Measurements from ENCODE around the gene FRS2.
A peak's percentile ranks its signal among the peaks of the same experiment; 100 is the strongest.

Gene FRS2

DNA sequence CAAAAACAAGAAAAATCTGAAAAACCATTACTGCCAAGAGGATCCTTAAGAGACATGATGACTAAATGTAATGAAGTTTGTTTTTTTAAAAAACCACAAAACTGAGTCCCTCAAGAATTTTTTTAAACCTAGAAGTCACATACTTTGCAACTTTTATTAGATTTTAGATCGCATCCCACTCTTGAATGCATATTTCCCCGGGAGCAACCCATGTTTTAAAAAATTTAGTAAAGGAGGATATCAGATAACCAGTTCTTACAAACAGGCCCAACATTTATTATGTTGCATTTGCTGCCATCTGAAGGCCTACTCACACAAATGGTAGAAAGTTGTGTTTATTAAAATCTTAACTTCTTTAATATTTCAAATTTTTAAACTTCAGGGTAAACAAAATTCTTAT is 70.8 kb downstream of the FRS2 start:
- no peak for DNase-seq

DNA sequence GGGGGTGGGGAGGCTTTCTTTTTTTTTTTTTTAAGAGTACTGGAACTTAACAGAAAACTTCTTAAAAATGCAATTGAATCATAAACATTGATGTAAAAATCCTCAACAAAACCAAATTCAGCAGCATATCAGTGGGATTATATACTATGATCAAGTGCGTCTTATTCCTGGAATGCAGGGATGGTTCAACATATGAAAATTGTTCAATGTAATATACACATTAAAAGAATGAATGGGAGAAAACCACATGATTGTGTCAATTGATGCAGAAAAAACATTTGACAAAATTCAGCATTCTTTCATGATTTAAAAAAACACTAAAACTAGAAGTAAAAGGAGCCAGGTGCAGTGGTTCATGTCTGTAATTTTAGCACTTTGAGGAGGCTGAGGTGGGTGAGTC is 73.9 kb downstream of the FRS2 start:
- no peak for DNase-seq

DNA sequence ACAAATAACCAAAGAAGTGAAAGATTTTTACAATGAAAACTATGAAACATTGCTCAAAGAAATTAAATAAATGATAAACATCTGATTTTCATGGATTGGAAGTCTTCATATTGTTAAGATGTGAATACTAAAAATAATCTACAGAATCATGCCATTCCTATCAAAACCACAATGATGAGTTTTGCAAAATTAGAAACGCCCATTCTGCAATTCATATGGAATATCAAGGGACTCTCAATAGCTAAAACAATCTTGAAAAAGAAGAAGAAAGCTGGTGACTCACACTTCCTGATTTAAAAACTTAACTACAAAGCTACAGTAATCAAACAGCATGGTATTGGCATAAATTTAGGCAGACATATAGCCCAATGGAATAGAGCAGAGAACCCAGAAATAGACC is 74.9 kb downstream of the FRS2 start:
- DNase-seq, result no peak

GRCh38 chr12:69546693-69547438 is 76.7 kb downstream of the FRS2 start:
- no peak for DNase-seq

- no peak for DNase-seq
These were observed 78.5 kb downstream of the FRS2 start for GRCh38 chr12:69548687-69549086.

DNA sequence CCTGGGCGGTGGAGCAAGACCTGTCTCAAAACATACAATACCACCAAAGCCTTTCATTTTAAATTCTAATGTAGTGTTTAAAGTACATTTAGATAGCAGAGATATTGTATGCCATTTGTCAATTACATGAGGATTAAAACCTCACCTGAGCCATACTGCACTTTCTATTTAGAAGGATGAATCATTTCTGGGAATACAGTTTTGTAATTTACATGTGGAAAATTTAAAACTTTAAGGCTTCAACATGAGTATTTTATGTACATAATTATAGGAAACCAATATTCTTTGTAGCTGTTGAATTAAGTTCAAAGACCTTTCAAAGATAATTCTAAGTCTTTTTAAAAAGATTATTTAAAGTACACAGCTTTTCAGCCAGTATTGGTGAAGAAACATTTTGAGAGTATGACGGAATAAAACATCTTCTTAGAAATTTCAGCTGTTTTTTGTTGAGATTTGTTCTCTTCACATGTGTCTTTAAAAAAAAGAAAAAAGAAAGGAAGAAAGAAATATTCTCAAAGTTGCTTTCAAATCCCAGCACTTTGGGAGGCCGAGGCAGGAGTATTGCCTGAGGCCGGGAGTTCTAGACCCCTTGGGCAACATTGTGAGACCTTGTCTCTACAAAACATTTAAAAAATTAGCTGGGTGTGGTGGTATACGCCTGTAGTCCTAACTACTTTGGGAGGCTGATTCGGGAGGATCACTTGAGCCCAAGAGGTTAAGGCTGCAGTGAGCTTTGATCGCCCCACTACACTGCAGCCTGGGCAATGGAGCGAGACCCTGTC is 80.6 kb downstream of the FRS2 start:
- DNase-seq, result no peak

GRCh38 chr12:69553628-69554248 is 83.5 kb downstream of the FRS2 start:
- no peak for DNase-seq

DNA sequence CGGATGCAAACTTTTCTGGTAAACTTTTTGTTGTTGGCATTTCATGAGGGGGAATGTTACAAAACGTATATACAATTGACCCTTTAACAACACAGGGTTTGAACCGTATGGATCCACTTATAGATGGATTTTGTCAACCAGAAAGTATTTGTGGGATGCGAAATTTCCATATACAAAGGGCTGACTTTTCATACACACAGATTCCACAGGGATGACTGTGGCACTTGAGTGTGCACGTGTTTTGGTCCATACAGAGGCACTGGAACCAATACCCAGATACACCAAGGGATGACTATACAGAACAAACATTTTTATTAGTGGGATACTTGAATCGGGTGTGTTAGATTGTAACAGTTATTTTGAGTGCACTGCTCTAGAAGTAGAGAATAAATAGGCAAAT is 85.3 kb downstream of the FRS2 start:
- no peak for DNase-seq

DNA sequence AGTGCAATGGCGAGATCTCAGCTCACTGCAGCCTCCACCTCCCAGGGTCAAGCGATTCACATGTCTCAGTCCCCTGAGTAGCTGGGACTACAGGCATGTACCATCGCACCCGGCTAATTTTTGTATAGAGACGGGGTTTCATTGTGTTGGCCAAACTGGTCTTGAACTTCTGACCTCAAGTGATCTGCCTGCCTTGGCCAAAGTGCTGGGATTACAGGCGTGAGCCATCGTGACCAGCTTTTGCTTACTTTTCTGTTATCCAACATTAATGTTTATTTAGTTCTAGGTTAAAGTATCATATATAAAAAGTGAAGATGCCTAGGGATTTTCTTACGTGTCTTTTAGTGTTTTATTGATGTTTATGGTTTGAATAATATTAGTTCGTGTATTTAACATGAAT is 86.2 kb downstream of the FRS2 start:
- DNase-seq, result no peak

GRCh38 chr12:69563166-69563762 is 93.1 kb downstream of the FRS2 start:
- DNase-seq, result no peak

DNA sequence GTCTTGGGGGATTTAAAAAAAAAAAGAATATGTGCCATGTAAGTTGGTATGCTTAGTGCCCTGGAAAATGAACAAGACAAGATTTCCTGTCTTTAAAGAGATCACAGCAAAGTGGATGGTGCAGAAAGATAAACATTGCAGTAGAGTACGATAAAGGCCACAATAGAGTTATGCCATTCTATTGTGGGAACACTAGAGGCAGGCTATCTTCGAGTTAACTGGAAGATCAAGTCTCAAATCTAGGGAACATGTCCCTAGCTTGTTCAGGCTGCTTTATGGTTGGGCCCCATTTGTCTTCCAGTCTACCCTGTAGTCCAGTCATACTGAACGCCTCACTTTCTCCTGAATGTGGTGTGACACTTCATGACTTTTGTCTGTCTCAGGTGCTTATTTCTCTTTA is 96.4 kb downstream of the FRS2 start:
- no peak for DNase-seq

DNA sequence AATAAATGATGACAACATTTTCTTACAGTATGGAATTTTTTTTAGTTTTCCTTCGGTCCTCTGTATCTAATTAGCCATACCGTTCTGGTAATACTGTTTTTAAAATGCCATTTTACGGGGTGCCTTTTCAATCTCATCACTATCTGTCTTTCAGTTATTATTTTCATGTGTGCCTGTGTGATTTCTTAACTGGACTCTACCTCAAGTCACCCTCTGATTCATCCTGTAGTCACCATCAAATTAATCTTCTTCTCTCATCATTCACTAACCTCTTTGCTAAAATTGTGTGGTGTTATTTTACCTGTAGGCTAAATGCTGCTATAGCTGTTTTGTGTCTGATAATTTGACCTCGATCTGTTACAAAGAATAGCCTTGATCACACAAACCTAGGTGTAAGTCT is 99.0 kb downstream of the FRS2 start:
- DNase-seq, result no peak

DNA sequence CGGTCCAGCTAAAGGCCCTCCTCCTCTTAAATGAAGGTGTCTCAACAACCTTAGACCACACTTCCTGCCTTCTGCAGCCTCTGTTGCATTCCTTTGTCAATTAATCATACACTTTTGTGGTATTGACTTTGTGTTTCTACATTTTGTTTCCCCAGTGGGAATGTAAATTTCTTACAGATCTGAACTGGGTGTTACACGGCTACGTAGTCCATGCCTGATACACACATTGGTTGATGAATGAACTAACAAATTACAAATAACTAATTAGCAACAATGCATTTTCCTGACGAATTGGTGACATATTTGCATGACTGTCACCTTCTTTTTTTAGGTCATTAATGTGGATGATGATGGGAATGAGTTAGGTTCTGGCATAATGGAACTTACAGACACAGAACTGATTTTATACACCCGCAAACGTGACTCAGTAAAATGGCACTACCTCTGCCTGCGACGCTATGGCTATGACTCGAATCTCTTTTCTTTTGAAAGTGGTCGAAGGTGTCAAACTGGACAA is 99.9 kb downstream of the FRS2 start:
- DNase-seq, result no peak

GRCh38 chr12:69570545-69571399 is 100.6 kb downstream of the FRS2 start:
- peak; percentile 36 to 39 for DNase-seq

DNA sequence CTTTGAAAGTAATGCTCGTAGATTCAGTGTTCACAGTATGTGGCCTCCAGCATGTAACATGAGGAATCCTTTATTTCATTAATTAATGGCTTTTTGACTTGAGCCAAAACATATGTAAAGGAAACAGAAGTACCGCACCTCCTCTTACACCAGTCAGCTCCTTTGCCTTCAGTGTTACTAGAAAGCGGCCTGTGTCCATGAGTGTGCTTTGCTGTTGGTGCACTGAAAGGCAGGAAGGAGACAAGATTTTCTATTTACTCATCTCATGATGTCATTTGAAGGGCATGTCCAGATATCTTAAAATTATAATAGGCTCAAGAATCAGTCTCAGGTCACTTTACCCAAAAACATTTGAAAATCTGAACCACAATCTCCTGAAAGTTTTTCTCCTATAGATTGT is 105.2 kb downstream of the FRS2 start:
- no peak for DNase-seq

DNA sequence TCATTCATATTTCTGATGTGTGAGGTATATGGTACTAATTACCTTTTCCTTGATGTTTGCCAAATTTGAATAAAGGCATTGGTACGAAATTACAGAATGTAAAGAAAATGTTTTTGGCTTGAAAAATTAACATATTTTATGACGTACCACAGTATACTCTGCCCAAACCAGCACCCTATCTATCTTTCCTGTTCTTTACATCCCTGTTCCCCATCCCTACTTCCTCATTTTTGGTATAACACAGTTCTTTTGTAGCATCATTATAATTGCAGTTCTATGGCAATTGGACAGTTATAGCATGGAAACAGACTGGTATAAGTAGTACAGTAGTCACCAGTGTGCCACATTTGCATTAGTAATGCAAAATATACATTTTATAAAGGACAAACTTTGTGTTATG is 108.1 kb downstream of the FRS2 start:
- DNase-seq, result no peak

DNA sequence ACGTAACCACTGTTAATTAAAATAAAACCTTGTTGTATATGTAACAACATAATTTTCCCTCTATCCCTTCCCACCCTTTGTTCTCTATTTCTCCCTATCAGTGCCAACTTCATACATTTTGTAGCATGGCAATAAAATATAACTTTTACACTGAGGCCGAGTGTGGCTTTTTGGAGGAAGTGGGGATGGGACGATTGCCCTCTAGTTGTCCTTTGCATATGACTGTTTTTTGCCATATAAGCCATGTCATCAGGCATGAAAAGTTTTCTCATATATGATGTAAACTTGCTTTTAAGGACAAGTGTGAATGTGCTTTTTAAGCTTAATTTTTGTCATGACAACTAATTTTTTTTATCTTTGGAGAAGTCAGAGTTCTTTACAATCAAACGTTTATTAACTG is 108.8 kb downstream of the FRS2 start:
- DNase-seq, result no peak

DNA sequence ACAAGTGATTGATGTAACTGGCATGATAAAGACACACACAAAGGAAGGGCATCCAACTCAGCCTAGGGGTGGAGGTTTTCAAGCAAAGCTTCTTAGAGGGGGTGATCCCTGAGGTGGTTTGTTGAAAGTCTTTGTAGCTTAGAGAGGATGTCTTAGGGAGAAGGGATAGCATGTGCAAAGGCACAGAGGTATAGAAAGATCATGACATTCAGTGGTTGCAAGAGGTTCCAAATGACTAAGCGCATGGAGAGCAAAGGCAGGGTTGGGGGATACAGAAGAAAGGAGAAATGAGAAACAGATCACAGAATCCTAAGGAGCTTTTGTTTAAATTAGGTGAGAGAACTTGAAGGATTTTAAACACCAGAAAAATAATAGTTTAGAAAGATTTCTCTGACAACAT is 109.9 kb downstream of the FRS2 start:
- no peak for DNase-seq

DNA sequence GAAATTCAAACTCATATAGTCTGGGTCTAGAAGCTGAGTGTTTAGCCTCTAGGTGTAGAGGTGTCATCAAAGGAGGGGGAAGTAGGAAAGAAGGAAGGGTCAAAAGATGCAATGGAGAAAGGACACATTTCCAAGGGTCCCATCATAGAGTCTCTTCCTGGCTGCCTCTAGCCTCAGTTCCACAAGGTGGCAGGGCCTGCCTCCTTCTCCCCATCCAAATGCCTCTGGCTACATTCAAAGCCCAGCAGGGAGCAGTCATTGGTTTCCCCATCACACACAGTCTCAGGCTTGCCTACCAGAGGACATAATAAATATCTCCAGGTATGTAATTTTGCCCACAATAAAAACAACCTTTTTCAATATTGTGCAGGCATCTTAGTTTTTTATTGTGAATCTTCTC is 113.0 kb downstream of the FRS2 start:
- DNase-seq, result no peak

DNA sequence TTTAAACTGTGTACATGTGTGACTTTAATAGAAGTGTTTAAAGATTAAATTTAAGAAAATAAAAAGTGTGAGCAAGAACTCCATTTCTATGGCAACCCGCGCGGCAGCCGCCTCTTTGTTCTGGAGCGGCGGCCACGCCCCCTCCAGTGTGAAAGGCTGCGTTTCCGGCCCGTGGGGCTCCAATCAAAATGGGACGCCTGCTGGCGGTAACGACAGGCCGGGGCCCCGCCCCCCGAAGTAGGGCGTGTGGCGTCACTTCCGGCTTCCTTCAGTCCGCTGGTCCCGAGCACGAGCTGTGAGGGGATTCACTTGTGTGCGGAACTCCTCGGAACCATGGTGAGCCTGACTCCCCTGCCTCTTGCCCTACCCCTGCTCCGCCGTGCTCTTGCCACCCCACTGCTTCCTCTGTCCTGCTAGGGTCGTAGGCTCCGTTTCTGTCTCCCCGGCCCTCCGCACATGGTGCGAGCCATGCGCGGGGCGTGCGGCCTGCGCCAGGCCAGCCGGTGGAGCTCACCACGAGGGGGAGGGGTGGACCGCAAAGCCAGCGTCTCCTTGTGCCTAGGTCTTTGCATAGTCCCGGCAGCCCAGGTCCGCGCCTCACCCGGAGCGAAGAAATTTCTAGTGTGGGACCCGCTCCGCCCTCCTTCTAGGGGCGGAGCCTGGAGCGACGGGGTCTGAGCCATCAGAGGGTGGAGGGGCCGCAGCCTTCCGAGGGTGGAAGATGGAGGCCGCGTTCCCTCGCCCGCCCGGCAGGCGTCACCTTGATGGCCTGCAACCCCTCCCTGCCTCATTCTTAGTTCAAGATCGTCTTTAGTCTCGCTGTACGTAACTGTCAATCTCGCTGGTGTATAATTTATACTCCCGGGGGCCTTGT is 115.2 kb downstream of the FRS2 start, which contains the start of gene CCT2:
CCT2 (plus strand) TSS at position 271 of the 874 bp plus-strand sequence; CDS start at position 334, 63 bp downstream.
- peak; percentile 90 to 94 for DNase-seq

- DNase-seq, result no peak
These were observed 118.3 kb downstream of the FRS2 start for GRCh38 chr12:69588527-69588926.

All from stimulated activated CD4-positive, alpha-beta T cell treated with anti-CD3 and anti-CD28 coated beads, Interleukin-2, amount 100 ng/mL, for 48 hours (primary cell).